Astrocyte of the hippocampus (primary cell): ENCODE results near the gene CHD5.
"Not testable (repeated sequence)": the region's sequence is repeated elsewhere in the genome, so short reads cannot be mapped to it uniquely, and the experiment has no call there.

ENCODE experiments used
- DNase-seq: peaks from one replicate; pipeline ENCODE4 v3.0.0; 2011; ENCODE audit warnings: low read depth, low spot score

Gene CHD5

GRCh38 chr1:6065093-6065858, 114.8 kb downstream of the CHD5 start:
- no peak for DNase-seq

DNA sequence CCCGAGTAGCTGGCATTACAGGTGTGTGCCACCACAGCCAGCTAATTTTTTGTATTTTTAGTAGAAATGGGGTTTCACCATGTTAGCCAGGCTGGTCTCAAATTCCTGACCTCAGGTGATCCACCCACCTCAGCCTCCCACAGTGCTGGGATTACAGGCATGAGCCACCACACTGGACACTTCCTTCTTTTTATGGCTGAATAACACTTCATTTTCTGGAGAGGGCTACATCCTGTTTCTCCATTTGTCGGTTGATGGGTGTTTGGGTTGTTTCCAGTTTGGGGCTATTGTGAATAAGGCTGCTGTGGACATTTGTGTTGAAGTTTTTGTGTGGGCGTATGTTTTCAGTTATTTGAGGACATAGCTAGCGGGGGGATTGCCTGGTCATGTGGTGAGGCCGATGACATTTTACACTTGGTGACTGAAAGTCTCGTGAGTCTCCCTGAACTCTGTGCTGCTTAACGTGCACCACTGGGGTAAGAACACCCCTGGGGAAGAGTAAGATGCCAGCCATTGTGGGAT, 116.5 kb downstream of the CHD5 start:
- not testable (repeated sequence) for DNase-seq

- no peak for DNase-seq
These were observed 117.5 kb downstream of the CHD5 start for GRCh38 chr1:6062670-6063069.

- peak; percentile 19 for DNase-seq
These were observed 120.3 kb downstream of the CHD5 start for GRCh38 chr1:6059866-6060265.

- no peak for DNase-seq
These were observed 122.8 kb downstream of the CHD5 start for GRCh38 chr1:6057170-6057845.

GRCh38 chr1:6056572-6056948, 123.6 kb downstream of the CHD5 start:
- no peak for DNase-seq

DNA sequence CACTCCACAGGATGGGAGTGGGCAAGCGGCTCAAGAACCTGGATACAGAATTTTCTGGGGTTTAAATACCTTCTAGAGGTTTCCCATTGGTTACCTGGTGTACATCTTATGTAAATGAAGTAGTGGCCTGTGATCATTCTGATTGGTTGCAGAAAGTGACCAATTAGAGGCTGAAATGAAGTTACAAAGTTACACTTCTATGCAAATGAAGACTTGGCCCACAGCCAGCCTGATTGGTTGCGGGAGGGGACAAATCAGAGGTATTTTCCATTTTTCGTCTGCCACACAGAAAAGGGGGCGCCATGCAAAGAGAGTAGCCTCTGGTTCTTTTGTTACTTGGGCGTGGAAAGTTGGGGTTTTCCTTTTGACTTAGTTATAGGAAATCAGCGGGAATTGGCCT, 125.5 kb downstream of the CHD5 start:
- DNase-seq, result no peak

GRCh38 chr1:6053206-6053546, 126.9 kb downstream of the CHD5 start:
- DNase-seq, result no peak

- DNase-seq, result peak; percentile 88
These were observed 127.4 kb downstream of the CHD5 start for GRCh38 chr1:6052543-6053205.
